ENCODE results near the gene PTEN. TPM values are rescaled to one million over a fixed set of nuclear protein-coding genes. Genes with fewer than 3 reads are reported as not detected.

Gene PTEN
- total RNA-seq (99.2 TPM), polyA plus RNA-seq (10 to 100 TPM; 25.9 to 31.2 (median 28.5) TPM)

DNA sequence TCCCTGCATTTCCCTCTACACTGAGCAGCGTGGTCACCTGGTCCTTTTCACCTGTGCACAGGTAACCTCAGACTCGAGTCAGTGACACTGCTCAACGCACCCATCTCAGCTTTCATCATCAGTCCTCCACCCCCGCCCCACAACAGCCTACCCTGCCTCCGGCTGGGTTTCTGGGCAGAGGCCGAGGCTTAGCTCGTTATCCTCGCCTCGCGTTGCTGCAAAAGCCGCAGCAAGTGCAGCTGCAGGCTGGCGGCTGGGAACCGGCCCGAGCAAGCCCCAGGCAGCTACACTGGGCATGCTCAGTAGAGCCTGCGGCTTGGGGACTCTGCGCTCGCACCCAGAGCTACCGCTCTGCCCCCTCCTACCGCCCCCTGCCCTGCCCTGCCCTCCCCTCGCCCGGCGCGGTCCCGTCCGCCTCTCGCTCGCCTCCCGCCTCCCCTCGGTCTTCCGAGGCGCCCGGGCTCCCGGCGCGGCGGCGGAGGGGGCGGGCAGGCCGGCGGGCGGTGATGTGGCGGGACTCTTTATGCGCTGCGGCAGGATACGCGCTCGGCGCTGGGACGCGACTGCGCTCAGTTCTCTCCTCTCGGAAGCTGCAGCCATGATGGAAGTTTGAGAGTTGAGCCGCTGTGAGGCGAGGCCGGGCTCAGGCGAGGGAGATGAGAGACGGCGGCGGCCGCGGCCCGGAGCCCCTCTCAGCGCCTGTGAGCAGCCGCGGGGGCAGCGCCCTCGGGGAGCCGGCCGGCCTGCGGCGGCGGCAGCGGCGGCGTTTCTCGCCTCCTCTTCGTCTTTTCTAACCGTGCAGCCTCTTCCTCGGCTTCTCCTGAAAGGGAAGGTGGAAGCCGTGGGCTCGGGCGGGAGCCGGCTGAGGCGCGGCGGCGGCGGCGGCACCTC is at the start of gene PTEN, which contains the start of gene KLLN:
TSS of gene PTEN (plus strand) at position 573 of the 891 bp plus-strand sequence. CDS start 845 bp downstream, outside the sequence.
TSS of gene KLLN (minus strand) at position 481 of the 891 bp plus-strand sequence. CDS start 1,046 bp downstream, outside the sequence.
- H3K27ac ChIP-seq (ENCODE audit: insufficient read depth, low read length, poor library complexity, severe bottlenecking), result peak within 1 kb of the TSS; percentile 90
- ATAC-seq (ENCODE audit: low read depth in 2 of 2) (peak; percentile 33 to 38), DNase-seq (peak; percentile 75 to 89 (median 83))
- no peaks in the 10 kb centered on the region for H3K36me3 ChIP-seq (ENCODE audit: control insufficient read depth, insufficient read depth, low read length)
- Mint-ChIP-seq H3K4me1 (peaks cover 28 to 44% (median 36%) of the 10 kb centered on the region in 4 donors), H3K36me3 (peaks cover 4% of the 10 kb centered on the region), H3K4me3 (peak within 1 kb of the TSS; percentile 97 to 98 (median 98)), H3K27me3 (peaks cover 16% of the 10 kb centered on the region), H3K9me3 (peaks cover 0 to 3% (median 0%) of the 10 kb centered on the region in 7 donors), H3K27ac (peak within 1 kb of the TSS; percentile 96 to 99 (median 97))
- H3K27me3 ChIP-seq (ENCODE audit: control insufficient read depth, insufficient read depth, low read length), result no peaks in the 10 kb centered on the region
- peak within 1 kb of the TSS; percentile 99 for H3K4me3 ChIP-seq (ENCODE audit: low read depth, low read length)
- H3K9me3 ChIP-seq (ENCODE audit: control insufficient read depth in 2 of 2, low read length in 2 of 2), result no peaks in the 10 kb centered on the region
- peaks cover 52% of the 10 kb centered on the region for H3K4me1 ChIP-seq (ENCODE audit: control insufficient read depth, insufficient read depth, low read length, poor library complexity, severe bottlenecking)

DNA sequence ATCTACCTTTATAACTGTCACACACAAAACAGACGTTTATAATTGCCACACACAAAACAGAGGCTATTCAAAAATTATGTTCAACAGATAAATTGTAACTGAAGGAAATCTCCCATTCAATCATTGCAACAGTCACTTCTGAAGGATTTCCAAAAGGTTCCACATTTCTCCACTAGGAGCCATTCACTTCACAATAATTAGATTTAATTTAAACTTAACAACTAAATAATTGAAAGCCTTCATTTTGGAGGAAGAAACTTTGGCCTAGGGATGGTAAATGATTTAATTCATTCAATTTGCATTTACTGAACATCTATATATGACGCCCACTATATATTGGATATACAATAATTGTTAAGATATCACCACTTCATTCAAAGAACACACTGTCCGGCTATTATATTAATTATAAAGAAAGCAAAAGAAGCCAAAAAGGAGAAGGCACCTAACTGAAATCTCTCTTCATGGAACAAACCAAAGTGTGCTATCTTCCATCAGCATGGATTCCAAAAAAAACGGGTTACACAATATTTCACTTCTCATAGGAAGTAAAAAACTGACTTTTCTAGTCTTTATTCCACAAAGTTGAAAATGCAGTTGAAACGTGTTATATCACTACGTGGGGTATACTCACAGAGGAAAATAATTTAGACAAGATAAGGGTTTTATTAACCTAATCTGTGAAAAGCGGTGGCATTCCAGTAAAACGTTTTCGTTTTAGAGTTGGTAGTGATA is 47.1 kb upstream of the PTEN start:
- H3K36me3 Mint-ChIP-seq, result peaks cover 12% of the 10 kb centered on the region

DNA sequence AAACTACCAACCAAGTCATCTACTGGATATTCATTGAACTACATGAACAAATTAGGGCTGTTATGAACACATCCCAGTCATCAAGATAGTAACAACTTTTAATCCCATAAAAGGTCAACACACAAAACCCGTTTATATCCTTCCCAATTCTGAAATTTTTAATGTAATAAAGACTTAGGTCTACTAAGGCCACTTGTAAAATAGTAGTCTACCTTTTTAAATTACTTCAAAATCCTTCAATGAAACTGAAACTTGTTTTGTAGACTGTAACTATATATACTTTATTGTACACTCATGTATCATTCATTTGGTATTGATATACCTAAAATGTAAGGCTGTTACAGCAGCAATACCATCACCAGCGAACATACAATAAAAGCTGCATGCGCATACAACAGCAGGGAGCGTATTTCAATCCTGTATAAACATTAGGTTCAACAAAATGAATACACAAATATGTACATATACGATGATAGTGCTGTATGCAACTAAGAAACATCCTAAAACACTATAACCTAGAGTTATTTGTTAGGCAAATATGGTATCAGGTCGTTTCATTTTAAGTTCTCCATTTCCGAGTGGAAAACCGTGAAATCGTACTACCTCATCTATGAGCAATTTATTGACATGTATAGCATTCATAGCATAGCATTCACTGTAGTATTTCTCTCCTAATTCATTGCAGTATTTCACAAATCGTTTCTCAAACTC is 46.4 kb upstream of the PTEN start:
- Histone ChIP-seq H3K36me3 (ENCODE audit: control insufficient read depth, insufficient read depth, low read length) (peaks cover 9% of the 10 kb centered on the region), H3K9me3 (ENCODE audit: control insufficient read depth in 2 of 2, low read length in 2 of 2) (no peaks in the 10 kb centered on the region), H3K27ac (ENCODE audit: insufficient read depth, low read length, poor library complexity, severe bottlenecking) (peak overlapping the region; percentile 91), H3K27me3 (ENCODE audit: control insufficient read depth, insufficient read depth, low read length) (no peaks in the 10 kb centered on the region), H3K4me3 (ENCODE audit: low read depth, low read length) (peak overlapping the region; percentile 86), H3K4me1 (ENCODE audit: control insufficient read depth, insufficient read depth, low read length, poor library complexity, severe bottlenecking) (peaks cover 42% of the 10 kb centered on the region)
- peaks cover 4% of the 10 kb centered on the region for H3K27me3 Mint-ChIP-seq
- no peaks in the 10 kb centered on the region for H3K9me3 Mint-ChIP-seq
- H3K36me3 Mint-ChIP-seq, result peaks cover 5% of the 10 kb centered on the region
- peak overlapping the region; percentile 92 to 96 (median 94) for H3K4me3 Mint-ChIP-seq
- peaks cover 29 to 56% (median 42%) of the 10 kb centered on the region in 4 donors for H3K4me1 Mint-ChIP-seq
- ATAC-seq (ENCODE audit: low read depth in 2 of 2) (no peak), DNase-seq (peak in 1 of 3 donors; percentile 17)
- peak overlapping the region; percentile 95 to 99 (median 99) for H3K27ac Mint-ChIP-seq

More for the DNA sequence above, 47.1 kb upstream of the PTEN start:
- peak overlapping the region; percentile 91 for H3K27ac ChIP-seq (ENCODE audit: insufficient read depth, low read length, poor library complexity, severe bottlenecking)
- Mint-ChIP-seq H3K9me3 (no peaks in the 10 kb centered on the region), H3K4me1 (peaks cover 33 to 63% (median 48%) of the 10 kb centered on the region in 4 donors), H3K4me3 (peak overlapping the region; percentile 92 to 96 (median 94)), H3K27me3 (peaks cover 4% of the 10 kb centered on the region), H3K27ac (peak overlapping the region in 1 of 3 donors; percentile 99)
- H3K27me3 ChIP-seq (ENCODE audit: control insufficient read depth, insufficient read depth, low read length), result no peaks in the 10 kb centered on the region
- peak overlapping the region; percentile 86 for H3K4me3 ChIP-seq (ENCODE audit: low read depth, low read length)
- H3K9me3 ChIP-seq (ENCODE audit: control insufficient read depth in 2 of 2, low read length in 2 of 2), result no peaks in the 10 kb centered on the region
- peaks cover 42% of the 10 kb centered on the region for H3K4me1 ChIP-seq (ENCODE audit: control insufficient read depth, insufficient read depth, low read length, poor library complexity, severe bottlenecking)
- H3K36me3 ChIP-seq (ENCODE audit: control insufficient read depth, insufficient read depth, low read length), result peaks cover 16% of the 10 kb centered on the region
- ATAC-seq (ENCODE audit: low read depth in 2 of 2) (no peak), DNase-seq (no peak)

DNA sequence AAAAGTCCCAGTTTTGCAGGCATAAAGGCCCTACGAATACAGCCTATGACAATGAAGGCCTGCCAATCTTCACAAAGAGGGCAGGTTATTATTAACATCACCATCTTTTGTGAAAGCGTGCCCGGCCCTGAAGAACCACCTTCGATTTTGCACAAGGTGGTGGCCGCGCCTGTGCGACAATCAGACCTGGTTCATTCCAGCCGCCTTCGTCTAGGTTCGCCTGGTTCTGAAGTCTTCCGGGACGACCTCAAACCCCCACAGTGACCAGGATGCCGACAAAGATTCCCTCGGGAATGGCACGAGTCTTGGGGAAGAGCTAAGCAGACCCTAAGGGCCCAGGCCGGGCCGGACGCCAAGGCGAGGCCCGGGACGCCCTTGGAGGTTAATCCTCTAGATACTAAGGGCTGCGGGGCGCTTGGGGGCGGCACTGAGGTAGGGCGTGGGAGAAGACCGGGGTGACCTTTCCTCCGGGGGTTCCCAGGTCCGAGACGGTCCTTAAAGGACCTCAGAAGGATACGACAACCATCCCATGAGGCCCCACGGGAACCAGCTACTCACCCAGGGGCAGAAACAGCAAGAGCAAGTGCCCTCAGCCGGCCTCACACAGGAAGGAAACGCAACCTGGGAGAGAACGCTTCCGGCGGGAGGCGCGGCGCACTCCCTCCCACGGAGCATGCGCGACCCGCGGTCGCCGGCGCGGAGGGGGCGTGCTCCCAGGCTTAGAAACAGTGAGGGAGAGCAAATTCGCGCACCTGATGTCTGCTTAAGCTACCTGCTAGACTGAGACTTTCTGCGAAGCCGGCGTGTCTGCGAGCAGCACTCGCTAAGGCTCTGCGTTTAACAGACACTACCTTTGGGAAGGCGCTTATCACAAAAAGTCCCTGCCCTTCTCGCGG is 45.6 kb upstream of the PTEN start, which contains the start of gene ATAD1:
TSS of gene ATAD1 (minus strand) at position 618 of the 896 bp plus-strand sequence. CDS start 3,627 bp downstream, outside the sequence.
- Mint-ChIP-seq H3K4me1 (peaks cover 28 to 51% (median 40%) of the 10 kb centered on the region in 4 donors), H3K27me3 (peaks cover 4% of the 10 kb centered on the region), H3K27ac (peak within 1 kb of the TSS; percentile 95 to 99 (median 99)), H3K9me3 (no peaks in the 10 kb centered on the region), H3K4me3 (peak within 1 kb of the TSS; percentile 92 to 96 (median 94)), H3K36me3 (peaks cover 4% of the 10 kb centered on the region)
- Histone ChIP-seq H3K27me3 (ENCODE audit: control insufficient read depth, insufficient read depth, low read length) (no peaks in the 10 kb centered on the region), H3K4me3 (ENCODE audit: low read depth, low read length) (peak within 1 kb of the TSS; percentile 86), H3K36me3 (ENCODE audit: control insufficient read depth, insufficient read depth, low read length) (peaks cover 2% of the 10 kb centered on the region), H3K27ac (ENCODE audit: insufficient read depth, low read length, poor library complexity, severe bottlenecking) (peak within 1 kb of the TSS; percentile 91), H3K9me3 (ENCODE audit: control insufficient read depth in 2 of 2, low read length in 2 of 2) (no peaks in the 10 kb centered on the region), H3K4me1 (ENCODE audit: control insufficient read depth, insufficient read depth, low read length, poor library complexity, severe bottlenecking) (peaks cover 42% of the 10 kb centered on the region)
- ATAC-seq (ENCODE audit: low read depth in 2 of 2), result peak; percentile 91
- peak; percentile 80 to 96 (median 89) for DNase-seq

DNA sequence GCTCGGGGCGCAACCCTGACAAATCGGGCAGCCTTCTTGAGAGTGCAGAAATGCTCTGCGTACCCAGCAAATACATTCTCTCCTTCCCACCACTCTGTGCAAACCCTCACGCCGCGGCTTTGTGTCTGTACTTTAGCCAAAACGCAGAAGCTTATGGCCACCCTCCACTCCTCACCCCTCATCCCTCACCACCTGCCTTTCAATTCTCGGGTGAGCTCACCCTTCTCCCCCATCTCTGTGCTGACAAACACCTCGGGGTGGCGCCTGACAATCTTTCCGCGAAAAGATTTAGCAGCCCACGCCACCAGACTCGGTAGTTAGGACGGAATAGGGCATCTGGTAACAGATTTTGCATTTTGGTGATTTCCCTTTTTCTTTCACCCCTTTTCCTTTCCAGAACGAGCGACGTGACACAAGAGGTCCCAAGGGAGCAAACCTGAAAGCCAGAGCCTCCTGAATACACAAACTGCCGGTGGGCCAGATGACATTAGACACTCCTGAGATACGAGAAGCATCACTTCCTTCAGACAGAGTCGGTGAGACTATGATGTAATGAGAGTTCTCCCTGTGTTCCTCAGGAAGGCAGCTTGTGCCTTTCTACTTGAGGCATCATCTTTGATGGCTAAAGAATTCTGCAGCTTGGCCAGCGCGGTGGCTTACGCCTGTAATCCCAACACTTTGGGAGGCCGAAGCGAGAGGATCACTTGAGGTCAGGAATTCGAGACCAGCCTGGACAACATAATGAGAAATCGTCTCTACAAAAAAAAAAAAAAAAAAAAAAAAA is 44.7 kb upstream of the PTEN start:
- peak overlapping the region; percentile 91 for H3K27ac ChIP-seq (ENCODE audit: insufficient read depth, low read length, poor library complexity, severe bottlenecking)
- H3K4me3 ChIP-seq (ENCODE audit: low read depth, low read length), result peak overlapping the region; percentile 86
- peak in 2 of 3 donors; percentile 22 to 79 for DNase-seq
- H3K36me3 Mint-ChIP-seq, result peaks cover 4% of the 10 kb centered on the region
- peaks cover 2% of the 10 kb centered on the region for H3K36me3 ChIP-seq (ENCODE audit: control insufficient read depth, insufficient read depth, low read length)
- no peaks in the 10 kb centered on the region for H3K9me3 Mint-ChIP-seq
- peaks cover 28 to 51% (median 37%) of the 10 kb centered on the region in 4 donors for H3K4me1 Mint-ChIP-seq
- H3K27me3 Mint-ChIP-seq, result peaks cover 4% of the 10 kb centered on the region
- peak overlapping the region; percentile 92 to 96 (median 94) for H3K4me3 Mint-ChIP-seq
- no peaks in the 10 kb centered on the region for H3K27me3 ChIP-seq (ENCODE audit: control insufficient read depth, insufficient read depth, low read length)
- no peaks in the 10 kb centered on the region for H3K9me3 ChIP-seq (ENCODE audit: control insufficient read depth in 2 of 2, low read length in 2 of 2)
- peaks cover 42% of the 10 kb centered on the region for H3K4me1 ChIP-seq (ENCODE audit: control insufficient read depth, insufficient read depth, low read length, poor library complexity, severe bottlenecking)
- peak; percentile 62 to 65 for ATAC-seq (ENCODE audit: low read depth in 2 of 2)
- H3K27ac Mint-ChIP-seq, result peak overlapping the region; percentile 95 to 99 (median 99)

DNA sequence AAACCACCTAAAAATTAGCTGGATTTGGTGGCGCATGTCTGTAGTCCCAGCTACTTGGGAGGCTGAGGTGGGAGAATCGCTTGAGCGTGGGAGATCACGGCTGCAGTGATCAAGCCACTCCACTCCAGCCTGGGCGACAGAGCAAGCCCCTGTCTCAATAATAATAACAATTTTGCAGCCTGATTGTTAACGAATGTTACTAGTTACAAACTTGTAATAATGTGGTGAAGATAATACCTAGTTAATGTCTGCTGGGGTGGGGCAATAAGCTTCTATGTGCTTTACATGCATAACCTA is 44.2 kb upstream of the PTEN start:
- Mint-ChIP-seq H3K4me3 (peak overlapping the region; percentile 41 to 96 (median 94)), H3K27me3 (peaks cover 4% of the 10 kb centered on the region), H3K27ac (peak overlapping the region in 1 of 3 donors; percentile 95), H3K4me1 (peaks cover 28 to 49% (median 35%) of the 10 kb centered on the region in 4 donors), H3K9me3 (no peaks in the 10 kb centered on the region), H3K36me3 (peaks cover 3% of the 10 kb centered on the region)
- DNase-seq, result no peak
- no peaks in the 10 kb centered on the region for H3K27me3 ChIP-seq (ENCODE audit: control insufficient read depth, insufficient read depth, low read length)
- no peaks in the 10 kb centered on the region for H3K9me3 ChIP-seq (ENCODE audit: control insufficient read depth in 2 of 2, low read length in 2 of 2)
- H3K27ac ChIP-seq (ENCODE audit: insufficient read depth, low read length, poor library complexity, severe bottlenecking), result peak overlapping the region; percentile 91
- H3K4me1 ChIP-seq (ENCODE audit: control insufficient read depth, insufficient read depth, low read length, poor library complexity, severe bottlenecking), result peaks cover 42% of the 10 kb centered on the region
- no peak overlapping the region for H3K4me3 ChIP-seq (ENCODE audit: low read depth, low read length)
- no peak for ATAC-seq (ENCODE audit: low read depth in 2 of 2)
- no peaks in the 10 kb centered on the region for H3K36me3 ChIP-seq (ENCODE audit: control insufficient read depth, insufficient read depth, low read length)

All from CD4-positive, CD25-positive, alpha-beta regulatory T cell (primary cell).